Measurements from ENCODE around the gene CDH2. TPM values are rescaled to one million over a fixed set of nuclear protein-coding genes. Genes with fewer than 3 reads are reported as not detected.

CDH2 gene
- total RNA-seq, 1 donor from 2014 or later: 3.7 TPM

DNA sequence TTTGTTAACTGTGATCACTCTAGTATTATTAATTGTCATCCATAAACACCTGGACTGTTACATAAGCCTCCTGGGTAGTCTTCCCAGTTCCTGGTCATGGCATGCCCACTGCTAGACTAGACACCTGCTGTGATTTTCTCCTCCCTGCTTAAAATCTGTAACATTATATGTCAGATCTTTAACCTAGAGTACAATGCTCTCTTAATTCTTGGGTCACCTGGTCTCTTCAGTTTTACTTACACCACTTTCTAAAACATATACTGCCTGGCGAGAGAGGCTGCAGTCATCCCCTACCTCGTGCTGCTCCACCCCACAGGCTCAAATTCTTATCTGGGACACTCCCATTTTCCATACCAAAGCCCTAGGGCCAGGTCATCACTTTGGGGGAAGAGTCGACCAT lies 161.3 kb downstream of the CDH2 start:
- H3K36me3 ChIP-seq: no peaks in the 10 kb centered on the region
- TF ChIP-seq, protein P1, sequence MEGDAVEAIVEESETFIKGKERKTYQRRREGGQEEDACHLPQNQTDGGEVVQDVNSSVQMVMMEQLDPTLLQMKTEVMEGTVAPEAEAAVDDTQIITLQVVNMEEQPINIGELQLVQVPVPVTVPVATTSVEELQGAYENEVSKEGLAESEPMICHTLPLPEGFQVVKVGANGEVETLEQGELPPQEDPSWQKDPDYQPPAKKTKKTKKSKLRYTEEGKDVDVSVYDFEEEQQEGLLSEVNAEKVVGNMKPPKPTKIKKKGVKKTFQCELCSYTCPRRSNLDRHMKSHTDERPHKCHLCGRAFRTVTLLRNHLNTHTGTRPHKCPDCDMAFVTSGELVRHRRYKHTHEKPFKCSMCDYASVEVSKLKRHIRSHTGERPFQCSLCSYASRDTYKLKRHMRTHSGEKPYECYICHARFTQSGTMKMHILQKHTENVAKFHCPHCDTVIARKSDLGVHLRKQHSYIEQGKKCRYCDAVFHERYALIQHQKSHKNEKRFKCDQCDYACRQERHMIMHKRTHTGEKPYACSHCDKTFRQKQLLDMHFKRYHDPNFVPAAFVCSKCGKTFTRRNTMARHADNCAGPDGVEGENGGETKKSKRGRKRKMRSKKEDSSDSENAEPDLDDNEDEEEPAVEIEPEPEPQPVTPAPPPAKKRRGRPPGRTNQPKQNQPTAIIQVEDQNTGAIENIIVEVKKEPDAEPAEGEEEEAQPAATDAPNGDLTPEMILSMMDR (IDR thresholded peaks at IDR 0.05): no peak
- TF ChIP-seq POLR2A (IDR thresholded peaks at IDR 0.05) (no peak), POLR2AphosphoS5 (IDR thresholded peaks at IDR 0.05; ENCODE audit: insufficient read depth in 1 of 2, low read depth in 1 of 2) (no peak)
- H3K9me3 ChIP-seq: no peaks in the 10 kb centered on the region
- H3K4me1 ChIP-seq: no peaks in the 10 kb centered on the region
- intact Hi-C loops (cut with DNase I): no loop called here
- H3K27ac ChIP-seq: no peak overlapping the region
- H3K4me3 ChIP-seq: no peak overlapping the region
- no peaks in the 10 kb centered on the region for H3K27me3 ChIP-seq
- DNase-seq (ENCODE audit: extremely low spot score in 2 of 2): no peak

DNA sequence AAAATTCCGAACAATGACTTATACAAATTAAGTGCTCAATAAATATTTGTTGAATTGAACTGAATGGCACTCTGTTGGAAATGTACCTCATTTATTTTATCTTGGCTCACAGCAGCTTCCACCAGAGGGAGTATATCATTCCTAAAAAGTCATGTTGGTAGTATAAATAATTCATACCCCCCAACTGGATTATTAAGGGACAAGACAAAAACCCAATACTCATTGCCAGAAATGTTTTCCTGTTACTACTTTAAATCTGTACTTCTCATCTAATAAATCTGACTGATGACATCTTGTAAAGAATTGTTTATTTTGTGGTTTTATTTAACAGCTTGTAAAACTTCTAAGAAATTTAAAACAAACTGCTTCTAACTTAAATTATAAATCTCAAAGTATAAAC lies 163.9 kb downstream of the CDH2 start:
- no peaks in the 10 kb centered on the region for H3K36me3 ChIP-seq
- TF ChIP-seq POLR2A (IDR thresholded peaks at IDR 0.05) (no peak), POLR2AphosphoS5 (IDR thresholded peaks at IDR 0.05; ENCODE audit: insufficient read depth in 1 of 2, low read depth in 1 of 2) (no peak)
- TF ChIP-seq, protein P1 (IDR thresholded peaks at IDR 0.05): no peak
- no peak overlapping the region for H3K27ac ChIP-seq
- no peaks in the 10 kb centered on the region for H3K4me1 ChIP-seq
- H3K4me3 ChIP-seq: no peak overlapping the region
- no peak for DNase-seq (ENCODE audit: extremely low spot score in 2 of 2)
- intact Hi-C loops (cut with DNase I): no loop called here
- no peaks in the 10 kb centered on the region for H3K27me3 ChIP-seq
- no peaks in the 10 kb centered on the region for H3K9me3 ChIP-seq

- no peak for DNase-seq (ENCODE audit: extremely low spot score in 2 of 2)
- no peaks in the 10 kb centered on the region for H3K4me1 ChIP-seq
- H3K9me3 ChIP-seq: no peaks in the 10 kb centered on the region
- no peak overlapping the region for H3K4me3 ChIP-seq
- TF ChIP-seq, protein P1 (IDR thresholded peaks at IDR 0.05): no peak
- TF ChIP-seq POLR2AphosphoS5 (IDR thresholded peaks at IDR 0.05; ENCODE audit: insufficient read depth in 1 of 2, low read depth in 1 of 2) (no peak), POLR2A (IDR thresholded peaks at IDR 0.05) (no peak)
- H3K27ac ChIP-seq: no peak overlapping the region
- intact Hi-C loops (cut with DNase I): no loop called here
- no peaks in the 10 kb centered on the region for H3K27me3 ChIP-seq
- H3K36me3 ChIP-seq: no peaks in the 10 kb centered on the region
Observed at GRCh38 chr18:28012336-28012735, 164.6 kb downstream of the CDH2 start.

- Histone ChIP-seq H3K36me3 (no peaks in the 10 kb centered on the region), H3K4me1 (no peaks in the 10 kb centered on the region), H3K27me3 (no peaks in the 10 kb centered on the region), H3K4me3 (no peak overlapping the region), H3K9me3 (no peaks in the 10 kb centered on the region), H3K27ac (no peak overlapping the region)
- no peak for DNase-seq (ENCODE audit: extremely low spot score in 2 of 2)
- TF ChIP-seq POLR2A (IDR thresholded peaks at IDR 0.05) (no peak), POLR2AphosphoS5 (IDR thresholded peaks at IDR 0.05; ENCODE audit: insufficient read depth in 1 of 2, low read depth in 1 of 2) (no peak)
- TF ChIP-seq, protein P1 (IDR thresholded peaks at IDR 0.05): no peak
- intact Hi-C loops (cut with DNase I): no loop called here
Observed at GRCh38 chr18:28009589-28009988, 167.3 kb downstream of the CDH2 start.

- TF ChIP-seq, protein P1 (IDR thresholded peaks at IDR 0.05): no peak
- TF ChIP-seq POLR2AphosphoS5 (IDR thresholded peaks at IDR 0.05; ENCODE audit: insufficient read depth in 1 of 2, low read depth in 1 of 2) (no peak), POLR2A (IDR thresholded peaks at IDR 0.05) (no peak)
- intact Hi-C loops (cut with DNase I): no loop called here
Observed at GRCh38 chr18:28007841-28008240, 169.1 kb downstream of the CDH2 start.

More at GRCh38 chr18:28007841-28008240, 169.1 kb downstream of the CDH2 start:
- H3K27ac ChIP-seq: no peak overlapping the region
- H3K4me1 ChIP-seq: no peaks in the 10 kb centered on the region
- no peaks in the 10 kb centered on the region for H3K36me3 ChIP-seq
- no peaks in the 10 kb centered on the region for H3K27me3 ChIP-seq
- DNase-seq (ENCODE audit: extremely low spot score in 2 of 2): no peak
- H3K4me3 ChIP-seq: no peak overlapping the region
- H3K9me3 ChIP-seq: no peaks in the 10 kb centered on the region
